Thyroid gland (tissue), 4 donors: ENCODE measurements around the gene MOGAT1. TPM values are rescaled to one million over a fixed set of nuclear protein-coding genes. Genes with fewer than 3 reads are reported as not detected.

Source experiments
- DNase-seq, 2 donors: peaks; one replicate each; pipeline ENCODE4 v3.0.0-alpha.2; 2019
- H3K27ac ChIP-seq, 3 donors: fragments of 200-600 bp; sonication (generic); 1 replicate in 2 of 3; 2 replicates in 1 of 3; pipeline ENCODE4 v1.5.1; 2016 to 2019; ENCODE audit warnings: mild to moderate bottlenecking in 1 of 3, moderate library complexity in 1 of 3
- H3K27me3 ChIP-seq: fragments of 200-600 bp; sonication (generic); one replicate; pipeline ENCODE4 v1.5.1; 2019
- H3K36me3 ChIP-seq, 2 donors: fragments of 200-600 bp; sonication (generic); one replicate each; pipeline ENCODE4 v1.5.1; 2016 to 2019
- H3K4me1 ChIP-seq, 2 donors: fragments of 200-600 bp; sonication (generic); one replicate each; pipeline ENCODE4 v1.5.1; 2017 to 2019
- H3K4me3 ChIP-seq, 3 donors: fragments of 200-600 bp; sonication (generic); replicated peaks in 1 of 3; 1 replicate in 2 of 3; 2 replicates in 1 of 3; pipeline ENCODE4 v1.5.1; 2016; ENCODE audit warnings: mild to moderate bottlenecking in 1 of 3
- H3K9me3 ChIP-seq: fragments of 200-600 bp; sonication (generic); one replicate; pipeline ENCODE4 v1.5.1; 2017
- CTCF ChIP-seq, 6 experiments: fragments of 200-600 bp in 3 of 6; fragments of 450-650 bp in 3 of 6; sonication (generic) in 3 of 6; IDR thresholded peaks; one replicate each; pipeline ENCODE4 v1.5.1; 2016 to 2019; ENCODE audit warnings: antibody characterized with exemption in 6 of 6, mild to moderate bottlenecking in 2 of 6, inconsistent platforms in 1 of 6, moderate library complexity in 1 of 6
- POLR2A ChIP-seq, 2 donors: fragments of 450-650 bp; IDR thresholded peaks; one replicate each; pipeline ENCODE4 v1.6.1; 2017; ENCODE audit warnings: antibody characterized with exemption in 2 of 2, mild to moderate bottlenecking in 2 of 2, moderate library complexity in 1 of 2
- WGBS, 2 donors: methylation state at CpG; one replicate each; pipeline ENCODE4 v1.1.5; 2017; 5-methylcytosine and 5-hydroxymethylcytosine counted together
- intact Hi-C: fragments of 100-400 bp; cut with DNase I; formaldehyde crosslinking; loops from one replicate; pipeline ENCODE4 v1.15.1; 2023
- total RNA-seq, 4 donors: library from RNA; depleted of rRNA; stranded (reverse); fragments of >200 nt; gene quantifications; one replicate each; pipeline ENCODE4 v1.2.3, GENCODE V29; 2016

Gene MOGAT1
- total RNA-seq, 4 donors from 2014 or later, result not detected

GRCh38 chr2:222701721-222702131 lies 30.3 kb downstream of the MOGAT1 start:
- no peak overlapping the region for H3K4me3 ChIP-seq
- WGBS, 2 donors, result 84 to 89% methylated on average over 5 of the region's 5 CpGs
- no peak for TF ChIP-seq POLR2A (IDR thresholded peaks at IDR 0.05)
- no peak for TF ChIP-seq CTCF (IDR thresholded peaks at IDR 0.05)
- no peaks in the 10 kb centered on the region for H3K4me1 ChIP-seq
- DNase-seq, result no peak
- intact Hi-C loops, result loop anchor here (10.0 kb wide), 2 partner anchors 93 to 203 kb away; no protein-coding TSS in a partner anchor
- no peaks in the 10 kb centered on the region for H3K9me3 ChIP-seq
- no peaks in the 10 kb centered on the region for H3K27me3 ChIP-seq
- no peaks in the 10 kb centered on the region for H3K36me3 ChIP-seq
- no peak overlapping the region for H3K27ac ChIP-seq

- intact Hi-C loops, result loop anchor here (10.0 kb wide), 2 partner anchors 92 to 202 kb away; no protein-coding TSS in a partner anchor
- 60 to 65% methylated on average over 2 of the region's 2 CpGs for WGBS, 2 donors
- Histone ChIP-seq H3K27ac (no peak overlapping the region), H3K27me3 (no peaks in the 10 kb centered on the region), H3K9me3 (no peaks in the 10 kb centered on the region), H3K4me1 (peaks cover 0 to 3% of the 10 kb centered on the region in 2 donors), H3K36me3 (no peaks in the 10 kb centered on the region), H3K4me3 (no peak overlapping the region)
- TF ChIP-seq CTCF (IDR thresholded peaks at IDR 0.05) (no peak), POLR2A (IDR thresholded peaks at IDR 0.05) (no peak)
- DNase-seq, result no peak
Observed at GRCh38 chr2:222703091-222703490, 31.6 kb downstream of the MOGAT1 start.

- intact Hi-C loops, result loop anchor here (10.0 kb wide), 2 partner anchors 91 to 201 kb away; no protein-coding TSS in a partner anchor
- TF ChIP-seq POLR2A (IDR thresholded peaks at IDR 0.05) (no peak), CTCF (IDR thresholded peaks at IDR 0.05) (no peak)
- WGBS, 2 donors, result 71 to 85% methylated on average over 3 of the region's 3 CpGs
- Histone ChIP-seq H3K9me3 (no peaks in the 10 kb centered on the region), H3K4me1 (peaks cover 0 to 3% of the 10 kb centered on the region in 2 donors), H3K27me3 (no peaks in the 10 kb centered on the region), H3K4me3 (no peak overlapping the region), H3K27ac (no peak overlapping the region), H3K36me3 (no peaks in the 10 kb centered on the region)
- no peak for DNase-seq
Observed at GRCh38 chr2:222703886-222704285, 32.4 kb downstream of the MOGAT1 start.

- intact Hi-C loops, result loop anchor here (10.0 kb wide), 2 partner anchors 88 to 198 kb away; no protein-coding TSS in a partner anchor
- Histone ChIP-seq H3K4me1 (peaks cover 0 to 3% of the 10 kb centered on the region in 2 donors), H3K36me3 (no peaks in the 10 kb centered on the region), H3K27ac (no peak overlapping the region), H3K27me3 (no peaks in the 10 kb centered on the region), H3K9me3 (no peaks in the 10 kb centered on the region), H3K4me3 (no peak overlapping the region)
- WGBS, 2 donors, result 84 to 86% methylated on average over 3 of the region's 3 CpGs
- no peak for TF ChIP-seq CTCF (IDR thresholded peaks at IDR 0.05)
- no peak for TF ChIP-seq POLR2A (IDR thresholded peaks at IDR 0.05)
- DNase-seq, result no peak
Observed at GRCh38 chr2:222706616-222707015, 35.2 kb downstream of the MOGAT1 start.

- intact Hi-C loops, result loop anchor here (10.0 kb wide), 2 partner anchors 88 to 198 kb away; no protein-coding TSS in a partner anchor
- H3K36me3 ChIP-seq, result no peaks in the 10 kb centered on the region
- H3K9me3 ChIP-seq, result no peaks in the 10 kb centered on the region
- no peak for DNase-seq
- no peaks in the 10 kb centered on the region for H3K27me3 ChIP-seq
- no peak for TF ChIP-seq CTCF (IDR thresholded peaks at IDR 0.05)
- no peak for TF ChIP-seq POLR2A (IDR thresholded peaks at IDR 0.05)
- no peak overlapping the region for H3K4me3 ChIP-seq
- no peak overlapping the region for H3K27ac ChIP-seq
- 87 to 93% methylated on average over 3 of the region's 3 CpGs for WGBS, 2 donors
- H3K4me1 ChIP-seq, result peaks cover 0 to 3% of the 10 kb centered on the region in 2 donors
Observed at GRCh38 chr2:222707102-222707688, 35.7 kb downstream of the MOGAT1 start.
